Breast epithelium (tissue), 4 donors: ENCODE results near the gene CHURC1. TPM values are rescaled to one million over a fixed set of nuclear protein-coding genes. Genes with fewer than 3 reads are reported as not detected.

Source experiments
- DNase-seq, 2 donors: peaks; one replicate each; pipeline ENCODE4 v3.0.0-alpha.2; 2019; ENCODE audit warnings: low spot score in 2 of 2
- H3K27ac ChIP-seq, 2 donors: fragments of 200-600 bp; sonication (generic) in 1 of 2; one replicate each; pipeline ENCODE4 v1.5.1; 2016 to 2019; ENCODE audit warnings: mild to moderate bottlenecking in 1 of 2
- H3K27me3 ChIP-seq, 2 donors: fragments of 200-600 bp; sonication (generic) in 1 of 2; one replicate each; pipeline versions ENCODE4 v1.5.1 to v1.6.0; 2017 to 2019; ENCODE audit warnings: control low read depth in 1 of 2, mild to moderate bottlenecking in 1 of 2
- H3K36me3 ChIP-seq: fragments of 200-600 bp; one replicate; pipeline ENCODE4 v1.5.1; 2019
- H3K4me1 ChIP-seq, 2 donors: fragments of 200-600 bp; sonication (generic); one replicate each; pipeline ENCODE4 v1.5.1; 2016 to 2019; ENCODE audit warnings: control low read depth in 1 of 2
- H3K4me3 ChIP-seq, 3 donors: fragments of 200-600 bp; sonication (generic); 1 replicate in 2 of 3; 2 replicates in 1 of 3; pipeline ENCODE4 v1.5.1; 2016 to 2019; ENCODE audit warnings: mild to moderate bottlenecking in 3 of 3, moderate library complexity in 2 of 3
- H3K9me3 ChIP-seq, 2 donors: fragments of 200-600 bp; sonication (generic) in 1 of 2; one replicate each; pipeline ENCODE4 v1.5.1; 2016 to 2019; ENCODE audit warnings: control low read depth in 1 of 2
- CTCF ChIP-seq, 3 donors: fragments of 450-650 bp; IDR thresholded peaks; one replicate each; pipeline ENCODE4 v1.5.1; 2016 to 2017; ENCODE audit warnings: antibody characterized with exemption in 3 of 3, mild to moderate bottlenecking in 3 of 3, moderate library complexity in 3 of 3
- POLR2A ChIP-seq: fragments of 450-650 bp; IDR thresholded peaks from one replicate; pipeline ENCODE4 v1.6.1; 2016; ENCODE audit warnings: antibody characterized with exemption, mild to moderate bottlenecking, moderate library complexity
- POLR2AphosphoS5 ChIP-seq, 3 donors: sonication (generic); formaldehyde crosslinking; IDR thresholded peaks; one replicate each; pipeline ENCODE4 v1.6.1; 2017; ENCODE audit warnings: antibody characterized with exemption in 3 of 3
- intact Hi-C: fragments of 100-400 bp; cut with DNase I; formaldehyde crosslinking; loops from one replicate; pipeline ENCODE4 v1.15.1; 2023; ENCODE audit warnings: low total_unique reads
- total RNA-seq, 3 donors: library from RNA; depleted of rRNA; stranded (reverse); fragments of >200 nt; gene quantifications; one replicate each; pipeline ENCODE4 v1.1.0, GENCODE V29; 2016

Gene CHURC1
- total RNA-seq, result 100 to 1,000 TPM in 2 of 3 donors, 10 to 100 TPM in 1; 85.6 to 122 (median 102) TPM

DNA sequence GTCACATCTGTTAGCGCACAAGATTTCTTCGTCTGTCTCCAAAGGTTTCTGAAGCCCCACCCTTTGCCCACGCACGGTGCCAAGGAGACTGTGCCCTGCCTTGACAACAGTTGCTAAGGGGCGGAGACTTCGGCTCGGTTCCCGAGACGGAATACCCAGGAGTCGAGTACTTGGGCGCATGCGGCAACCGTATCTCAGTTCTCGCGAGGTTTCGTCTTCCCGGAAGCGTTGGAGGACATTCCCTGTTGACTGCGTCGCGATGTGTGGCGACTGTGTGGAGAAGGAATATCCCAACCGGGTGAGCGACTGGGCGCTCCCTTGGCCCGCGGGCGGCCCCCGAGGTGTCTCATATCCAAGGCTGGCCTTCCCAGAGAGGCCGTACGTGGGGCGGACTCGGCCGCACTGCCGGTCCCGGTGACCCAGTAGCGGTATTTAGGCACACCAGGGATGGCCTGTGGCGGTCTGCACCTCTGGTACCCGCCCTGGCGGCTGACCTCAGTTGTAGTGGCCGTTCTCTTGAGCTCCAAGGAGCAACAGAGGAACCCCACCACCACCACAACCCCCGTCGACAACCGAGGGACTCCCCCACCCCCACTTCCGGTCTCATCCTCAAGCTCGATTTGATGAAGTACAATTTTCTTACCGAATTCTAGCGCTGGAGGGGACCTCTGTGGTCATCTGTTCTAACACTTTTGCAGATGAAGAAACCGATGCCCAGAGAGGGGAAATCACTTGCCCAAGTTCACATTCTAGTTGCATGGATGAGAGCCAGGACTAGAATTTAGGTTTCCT, at the start of gene CHURC1:
CHURC1 (plus strand) TSS at position 219 of the 792 bp plus-strand sequence; CDS start at position 260, 41 bp downstream.
- peak; percentile 99 for DNase-seq
- intact Hi-C loops, result no loop called here

GRCh38 chr14:64865109-64865508, 49.1 kb upstream of the CHURC1 start:
- Histone ChIP-seq H3K27ac (no peak overlapping the region), H3K4me3 (no peak overlapping the region), H3K27me3 (no peaks in the 10 kb centered on the region), H3K9me3 (no peaks in the 10 kb centered on the region), H3K36me3 (no peaks in the 10 kb centered on the region), H3K4me1 (no peaks in the 10 kb centered on the region)
- DNase-seq, result no peak
- no peak for TF ChIP-seq POLR2A
- no peak for TF ChIP-seq CTCF (IDR thresholded peaks at IDR 0.05)
- no peak for TF ChIP-seq POLR2AphosphoS5 (IDR thresholded peaks at IDR 0.05)
- intact Hi-C loops, result no loop called here

More for the DNA sequence above, at the start of gene CHURC1:
- TF ChIP-seq POLR2AphosphoS5 (IDR thresholded peaks at IDR 0.05) (peak; percentile 95 to 99 (median 97)), POLR2A (peak; percentile 94), CTCF (IDR thresholded peaks at IDR 0.05) (peak in 1 of 3 donors; percentile 23)
- Histone ChIP-seq H3K9me3 (no peaks in the 10 kb centered on the region), H3K27ac (peak within 1 kb of the TSS; percentile 97 to 98), H3K36me3 (no peaks in the 10 kb centered on the region), H3K4me1 (peaks cover 0 to 7% of the 10 kb centered on the region in 2 donors), H3K27me3 (no peaks in the 10 kb centered on the region), H3K4me3 (peak within 1 kb of the TSS; percentile 96 to 100 (median 99))

GRCh38 chr14:64865992-64866391, 48.3 kb upstream of the CHURC1 start:
- H3K27me3 ChIP-seq, result no peaks in the 10 kb centered on the region
- no peak overlapping the region for H3K27ac ChIP-seq
- TF ChIP-seq POLR2AphosphoS5 (IDR thresholded peaks at IDR 0.05) (no peak), CTCF (IDR thresholded peaks at IDR 0.05) (no peak), POLR2A (no peak)
- no peaks in the 10 kb centered on the region for H3K4me1 ChIP-seq
- H3K36me3 ChIP-seq, result no peaks in the 10 kb centered on the region
- intact Hi-C loops, result no loop called here
- H3K4me3 ChIP-seq, result no peak overlapping the region
- H3K9me3 ChIP-seq, result no peaks in the 10 kb centered on the region
- no peak for DNase-seq

DNA sequence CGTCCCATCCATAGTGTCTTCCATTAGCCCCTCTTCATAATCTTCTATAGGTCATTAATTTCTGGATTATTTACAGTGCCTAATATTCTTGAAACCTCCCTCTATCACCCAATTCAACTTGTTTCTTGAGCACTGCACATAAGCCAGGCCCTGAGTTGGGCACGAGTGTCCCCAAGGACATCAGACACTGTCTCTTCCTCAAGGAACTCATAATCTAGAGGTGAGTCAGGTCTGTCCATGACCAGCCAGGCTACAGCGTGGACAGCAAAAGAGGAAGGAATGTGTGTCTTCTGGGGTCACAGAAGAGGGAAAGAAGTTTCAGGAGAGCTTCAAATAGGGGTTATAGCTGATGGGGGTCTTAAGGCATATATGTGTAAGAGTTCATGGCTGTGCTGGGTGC, 47.1 kb upstream of the CHURC1 start:
- H3K9me3 ChIP-seq, result no peaks in the 10 kb centered on the region
- DNase-seq, result no peak
- H3K4me1 ChIP-seq, result no peaks in the 10 kb centered on the region
- no peak overlapping the region for H3K27ac ChIP-seq
- intact Hi-C loops, result no loop called here
- H3K4me3 ChIP-seq, result no peak overlapping the region
- H3K36me3 ChIP-seq, result no peaks in the 10 kb centered on the region
- no peaks in the 10 kb centered on the region for H3K27me3 ChIP-seq
- TF ChIP-seq CTCF (IDR thresholded peaks at IDR 0.05) (no peak), POLR2A (no peak), POLR2AphosphoS5 (IDR thresholded peaks at IDR 0.05) (no peak)

DNA sequence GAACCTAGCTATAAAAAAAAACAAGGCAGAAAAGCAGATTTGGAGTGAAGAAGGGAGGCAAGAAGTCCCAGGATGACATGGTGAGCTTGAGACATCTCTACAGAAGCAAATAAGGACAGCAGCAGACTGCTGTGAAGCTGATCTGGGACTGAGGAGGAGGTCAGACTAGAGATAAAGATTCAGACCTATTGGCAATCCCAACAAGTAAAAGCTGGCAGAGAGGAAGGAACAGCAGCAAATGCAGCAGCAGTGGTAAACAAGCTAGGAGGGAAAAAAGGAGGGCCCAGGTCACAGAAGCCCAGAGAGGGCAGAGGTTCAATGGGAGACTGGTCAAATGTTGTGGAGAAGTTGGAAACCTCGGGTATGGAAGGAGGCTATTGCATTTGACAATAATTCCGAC, 45.9 kb upstream of the CHURC1 start:
- H3K9me3 ChIP-seq, result no peaks in the 10 kb centered on the region
- H3K27ac ChIP-seq, result no peak overlapping the region
- intact Hi-C loops, result no loop called here
- no peak for TF ChIP-seq CTCF (IDR thresholded peaks at IDR 0.05)
- TF ChIP-seq POLR2AphosphoS5 (IDR thresholded peaks at IDR 0.05), result no peak
- no peak for TF ChIP-seq POLR2A
- H3K27me3 ChIP-seq, result no peaks in the 10 kb centered on the region
- no peak overlapping the region for H3K4me3 ChIP-seq
- no peaks in the 10 kb centered on the region for H3K4me1 ChIP-seq
- no peaks in the 10 kb centered on the region for H3K36me3 ChIP-seq
- DNase-seq, result no peak
